Urinary bladder (tissue), 4 donors: ENCODE data around the gene METTL27. TPM values are rescaled to one million over a fixed set of nuclear protein-coding genes. Genes with fewer than 3 reads are reported as not detected.
"Not testable (repeated sequence)": the region's sequence is repeated elsewhere in the genome, so short reads cannot be mapped to it uniquely, and the experiment has no call there.

ENCODE experiments used
- DNase-seq: peaks from one replicate; pipeline ENCODE4 v3.0.0-alpha.2; 2015; ENCODE audit errors: extremely low spot score
- H3K27ac ChIP-seq: one replicate; pipeline ENCODE4 v1.5.1; 2013; ENCODE audit warnings: low read depth, mild to moderate bottlenecking, moderate library complexity
- H3K36me3 ChIP-seq: one replicate; pipeline ENCODE4 v1.6.1; 2013; ENCODE audit warnings: mild to moderate bottlenecking, moderate library complexity; ENCODE audit not compliant: insufficient read depth
- H3K4me1 ChIP-seq: one replicate; pipeline ENCODE4 v1.6.1; 2013; ENCODE audit warnings: mild to moderate bottlenecking, moderate library complexity; ENCODE audit not compliant: insufficient read depth
- H3K4me3 ChIP-seq: one replicate; pipeline ENCODE4 v1.5.1; 2013; ENCODE audit warnings: low read depth, low read length
- WGBS: extraction: QIAGEN DNeasy Blood & Tissue Kit; methylation state at CpG from one replicate; pipeline ENCODE4 v1.1.7; 2013; 5-methylcytosine and 5-hydroxymethylcytosine counted together
- polyA plus RNA-seq: library from polyadenylated mRNA; stranded (reverse); fragments of 200-250 nt; gene quantifications from one replicate; pipeline ENCODE4 v1.2.3, GENCODE V29; 2013
- total RNA-seq: library from RNA; depleted of rRNA; stranded (reverse); fragments of >200 nt; gene quantifications from one replicate; pipeline ENCODE4 v1.2.3, GENCODE V29; 2014
- donor health status: healthy with polysubstance abuse.
- donor health status: healthy.

The METTL27 gene, protein sequence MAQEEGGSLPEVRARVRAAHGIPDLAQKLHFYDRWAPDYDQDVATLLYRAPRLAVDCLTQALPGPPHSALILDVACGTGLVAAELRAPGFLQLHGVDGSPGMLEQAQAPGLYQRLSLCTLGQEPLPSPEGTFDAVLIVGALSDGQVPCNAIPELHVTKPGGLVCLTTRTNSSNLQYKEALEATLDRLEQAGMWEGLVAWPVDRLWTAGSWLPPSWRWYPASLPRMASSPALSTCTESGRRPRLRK
- 2.9 TPM for total RNA-seq
- 1.0 TPM for polyA plus RNA-seq

DNA sequence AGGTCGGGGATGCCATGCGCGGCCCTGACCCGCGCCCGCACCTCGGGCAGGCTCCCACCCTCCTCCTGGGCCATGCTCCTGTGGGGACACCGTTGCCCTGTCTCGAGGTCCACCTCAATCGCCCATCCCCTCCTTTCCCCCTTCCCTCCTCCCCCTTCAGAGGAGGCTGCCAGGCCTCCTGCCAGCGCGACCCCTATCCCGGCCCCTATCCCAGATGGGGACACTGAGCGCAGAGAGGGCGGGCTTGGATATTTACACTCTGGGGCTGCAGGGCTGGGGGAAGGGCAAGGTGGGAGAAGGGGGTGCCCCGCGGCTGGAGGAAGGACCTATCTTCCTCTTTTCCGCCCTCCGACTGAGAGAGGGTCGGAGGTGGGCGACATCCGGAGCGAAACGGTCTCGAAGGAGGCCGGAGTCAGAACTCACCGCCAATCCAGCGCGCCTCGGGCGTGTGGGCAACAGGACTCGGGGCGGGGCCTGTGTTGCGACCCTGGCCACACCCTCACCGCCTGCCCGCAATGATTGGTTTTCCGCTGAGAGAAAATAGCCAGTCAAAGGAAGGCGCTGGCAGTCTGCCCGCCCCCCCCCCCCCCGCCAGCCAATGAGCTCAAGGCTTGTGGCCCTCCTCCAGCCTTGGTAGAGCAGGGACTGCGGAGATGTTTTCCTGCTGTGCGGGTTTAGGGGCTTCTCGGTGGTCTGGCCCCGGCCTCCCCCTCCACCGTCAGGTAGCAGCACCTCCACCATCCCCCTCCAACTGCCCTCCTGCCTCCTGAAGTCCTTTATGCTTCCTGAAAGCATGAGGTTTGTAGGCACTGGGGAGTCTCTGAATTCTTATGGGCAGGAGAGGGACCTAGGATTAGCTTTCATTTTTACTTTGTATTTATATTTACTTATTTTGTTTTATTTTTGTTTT is at the start of gene METTL27:
METTL27 (minus strand) TSS at position 450 of the 910 bp plus-strand sequence; CDS start at position 74, 376 bp downstream.
- peak within 1 kb of the TSS; percentile 66 for H3K27ac ChIP-seq
- H3K4me3 ChIP-seq = peak within 1 kb of the TSS; percentile 59
- H3K4me1 ChIP-seq = no peaks in the 10 kb centered on the region
- WGBS = 3% methylated on average over 44 of the region's 45 CpGs
- H3K36me3 ChIP-seq = no peaks in the 10 kb centered on the region
- peak; percentile 87 for DNase-seq

DNA sequence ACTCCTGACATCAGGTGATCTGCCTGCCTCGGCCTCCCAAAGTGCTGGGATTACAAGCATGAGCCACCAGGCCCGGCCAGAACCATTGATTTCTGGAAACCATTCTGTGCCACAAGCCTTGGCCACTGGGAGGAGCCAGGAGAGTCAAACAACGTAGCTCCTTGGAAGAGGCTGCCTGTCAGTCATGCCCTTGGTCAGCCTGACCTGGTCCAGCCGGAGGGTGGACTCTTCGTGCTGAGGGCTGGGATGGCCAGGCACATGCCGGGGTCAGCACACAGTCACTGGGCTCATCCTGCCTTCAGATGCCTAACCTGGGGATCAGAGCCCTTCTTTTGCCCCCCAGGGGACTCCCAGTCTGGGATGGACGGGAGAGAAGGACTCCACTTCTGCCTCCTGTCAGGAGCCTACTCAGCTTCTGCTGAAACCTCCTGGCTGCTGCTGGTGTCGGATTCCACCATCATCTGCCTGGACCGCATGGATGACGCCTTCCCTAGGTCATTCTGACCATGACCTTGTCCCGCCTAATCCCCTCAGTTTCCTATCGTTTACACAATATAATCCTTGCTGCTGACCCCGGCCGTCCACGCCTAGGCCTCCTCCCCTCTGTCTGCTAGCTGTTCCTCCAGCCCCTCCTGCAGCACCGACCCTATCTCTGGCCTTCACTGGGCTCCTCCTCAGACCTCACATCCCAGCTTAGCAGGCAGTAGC is 49.0 kb upstream of the METTL27 start:
- Histone ChIP-seq H3K27ac (no peak overlapping the region), H3K4me3 (no peak overlapping the region), H3K4me1 (no peaks in the 10 kb centered on the region), H3K36me3 (no peaks in the 10 kb centered on the region)
- WGBS = 80% methylated on average over 16 of the region's 16 CpGs
- no peak for DNase-seq

DNA sequence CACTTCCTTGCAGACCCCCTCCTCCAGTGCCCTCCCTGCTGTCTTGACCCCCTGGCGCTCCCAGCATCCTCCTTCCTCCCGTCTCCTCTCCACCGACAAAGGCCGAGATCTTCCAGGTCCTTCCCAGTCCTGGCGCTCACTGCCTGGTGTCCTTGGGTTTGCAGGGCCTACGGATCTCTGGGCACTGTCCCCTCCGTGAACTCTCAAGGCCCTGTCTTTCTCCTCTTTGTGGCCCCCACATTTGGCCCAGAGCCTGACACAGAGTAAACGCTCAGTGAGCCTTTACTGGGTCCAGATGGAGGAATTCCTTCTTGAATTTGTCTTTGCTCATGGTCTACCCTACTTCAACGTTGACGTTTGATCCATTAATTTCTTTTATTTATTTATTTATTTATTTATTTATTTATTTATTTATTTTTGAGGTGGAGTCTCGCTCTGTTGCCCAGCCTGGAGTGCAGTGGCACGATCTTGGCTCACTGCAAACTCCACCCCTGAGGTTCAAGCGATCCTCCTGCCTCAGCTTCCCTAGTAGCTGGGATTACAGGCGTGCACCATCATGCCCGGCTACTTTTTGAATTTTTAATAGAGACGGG is 48.3 kb upstream of the METTL27 start:
- no peak for DNase-seq
- Histone ChIP-seq H3K27ac (no peak overlapping the region), H3K4me1 (no peaks in the 10 kb centered on the region), H3K4me3 (no peak overlapping the region), H3K36me3 (no peaks in the 10 kb centered on the region)
- 91% methylated on average over 16 of the region's 16 CpGs for WGBS

DNA sequence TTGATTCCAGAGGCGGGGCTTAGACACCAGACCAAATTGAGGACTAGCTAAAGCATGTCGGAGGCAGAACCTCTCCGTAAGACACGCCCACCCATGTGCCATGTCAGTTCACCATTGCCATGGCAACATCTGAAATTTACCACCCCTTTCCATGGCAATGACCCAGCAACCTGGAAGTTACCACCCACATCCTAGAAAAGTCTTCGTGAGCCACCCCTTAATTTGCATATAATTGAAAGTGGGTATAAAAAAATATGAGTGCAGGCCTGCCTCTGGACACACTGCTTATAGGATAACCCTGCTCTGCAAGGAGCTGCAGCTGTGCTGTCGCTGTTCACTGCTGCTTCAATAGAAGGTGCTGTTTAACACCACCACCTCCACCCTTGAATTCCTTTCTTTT is 46.6 kb upstream of the METTL27 start:
- whole genome bisulfite sequencing = 92% methylated on average over 6 of the region's 6 CpGs
- DNase-seq = no peak
- Histone ChIP-seq H3K4me3 (no peak overlapping the region), H3K4me1 (no peaks in the 10 kb centered on the region), H3K27ac (no peak overlapping the region), H3K36me3 (no peaks in the 10 kb centered on the region)

DNA sequence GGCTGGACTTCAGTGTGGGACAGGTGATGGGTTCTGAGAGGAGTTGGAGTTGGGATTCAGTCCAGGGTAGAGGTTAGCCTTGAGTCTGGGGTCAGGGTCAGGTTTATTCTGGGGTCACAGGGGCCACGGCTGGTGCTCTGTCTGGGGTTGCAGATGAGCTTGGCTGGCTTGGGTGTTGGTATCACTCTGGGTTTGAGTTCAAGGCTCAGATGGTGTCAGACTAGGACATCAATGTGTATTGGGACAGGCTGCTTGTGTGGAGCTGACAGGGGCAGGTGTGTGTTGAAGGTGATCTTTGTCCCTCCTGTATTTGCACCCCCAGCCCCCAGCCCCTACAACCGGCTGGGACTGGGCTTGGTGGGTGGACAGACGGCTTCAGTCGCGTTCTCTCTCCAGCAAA is 45.4 kb upstream of the METTL27 start:
- no peak for DNase-seq
- Histone ChIP-seq H3K4me3 (no peak overlapping the region), H3K4me1 (no peaks in the 10 kb centered on the region), H3K36me3 (no peaks in the 10 kb centered on the region), H3K27ac (no peak overlapping the region)
- 88% methylated on average over 5 of the region's 5 CpGs for WGBS

DNA sequence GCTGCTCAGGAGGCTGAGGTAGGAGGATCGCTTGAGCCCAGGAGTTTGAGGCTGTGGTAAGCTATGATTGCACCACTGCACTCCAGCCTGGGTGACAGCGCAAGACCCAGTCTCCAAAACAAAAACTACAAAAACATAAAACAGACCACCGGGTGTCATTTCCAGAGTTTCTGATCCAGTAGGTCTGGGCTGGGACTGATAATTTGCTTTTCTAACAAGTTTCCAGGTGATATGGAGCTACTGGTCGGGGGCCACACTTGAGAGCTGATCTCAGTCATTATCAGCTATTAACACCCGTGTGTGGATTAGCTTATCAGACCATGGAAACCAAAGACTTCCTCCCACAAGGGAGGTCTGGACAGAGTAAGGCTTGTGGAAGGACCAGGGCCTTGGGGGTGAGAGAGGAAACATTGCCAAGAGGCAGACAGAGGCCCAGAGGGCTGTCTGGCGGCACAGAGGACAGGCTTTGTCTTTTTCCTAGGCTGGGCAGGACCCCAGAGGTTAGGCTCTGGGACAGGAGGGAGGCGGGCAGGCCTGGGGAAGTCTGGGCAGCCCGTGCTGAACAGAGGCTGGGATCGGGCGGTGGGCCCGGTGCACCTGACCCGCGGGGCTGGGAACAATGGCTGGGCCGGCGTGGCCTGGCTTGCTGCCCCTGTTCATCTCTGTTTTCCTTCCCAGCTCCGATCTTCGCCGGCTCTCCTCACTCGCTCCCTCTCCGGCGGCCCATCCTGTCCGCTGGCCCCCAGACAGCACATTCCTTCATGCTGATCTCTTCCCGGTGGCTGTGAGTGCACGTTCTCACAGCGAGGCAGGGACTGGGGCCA is 43.9 kb upstream of the METTL27 start:
- WGBS = 20% methylated on average over 25 of the region's 25 CpGs

DNA sequence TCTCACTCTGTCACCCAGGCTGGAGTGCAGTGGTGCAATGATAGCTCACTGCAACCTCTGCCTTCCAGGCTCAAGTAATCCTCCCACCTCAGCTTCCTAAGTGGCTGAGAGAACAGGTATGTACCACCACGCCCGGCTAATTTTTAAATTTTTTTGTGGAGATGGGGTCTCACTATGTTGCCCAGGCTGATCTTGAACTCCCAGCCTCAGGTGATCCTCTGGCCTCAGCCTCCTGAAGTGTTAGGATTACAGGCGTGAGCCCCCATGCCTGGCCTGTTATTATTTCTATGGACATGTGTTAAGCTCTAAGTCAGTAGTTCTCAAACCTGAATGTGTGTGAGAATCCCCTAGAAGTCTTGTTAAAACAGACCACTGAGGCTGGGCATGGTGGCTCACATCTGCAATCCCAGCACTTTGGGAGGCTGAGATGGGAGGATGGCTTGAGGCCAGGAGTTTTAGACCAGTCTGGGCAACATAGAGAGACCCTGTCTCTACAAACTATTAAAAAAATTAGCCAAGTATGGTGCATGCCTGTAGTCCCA is 43.2 kb upstream of the METTL27 start:
- Histone ChIP-seq H3K27ac (no peak overlapping the region), H3K4me3 (no peak overlapping the region), H3K36me3 (no peaks in the 10 kb centered on the region), H3K4me1 (no peaks in the 10 kb centered on the region)
- no peak for DNase-seq
- WGBS = 97% methylated on average over 3 of the region's 3 CpGs

More for the DNA sequence above, 43.9 kb upstream of the METTL27 start:
- no peak for DNase-seq
- no peaks in the 10 kb centered on the region for H3K4me1 ChIP-seq
- H3K36me3 ChIP-seq = no peaks in the 10 kb centered on the region
- H3K4me3 ChIP-seq = no peak overlapping the region
- peak overlapping the region; percentile 2 for H3K27ac ChIP-seq

DNA sequence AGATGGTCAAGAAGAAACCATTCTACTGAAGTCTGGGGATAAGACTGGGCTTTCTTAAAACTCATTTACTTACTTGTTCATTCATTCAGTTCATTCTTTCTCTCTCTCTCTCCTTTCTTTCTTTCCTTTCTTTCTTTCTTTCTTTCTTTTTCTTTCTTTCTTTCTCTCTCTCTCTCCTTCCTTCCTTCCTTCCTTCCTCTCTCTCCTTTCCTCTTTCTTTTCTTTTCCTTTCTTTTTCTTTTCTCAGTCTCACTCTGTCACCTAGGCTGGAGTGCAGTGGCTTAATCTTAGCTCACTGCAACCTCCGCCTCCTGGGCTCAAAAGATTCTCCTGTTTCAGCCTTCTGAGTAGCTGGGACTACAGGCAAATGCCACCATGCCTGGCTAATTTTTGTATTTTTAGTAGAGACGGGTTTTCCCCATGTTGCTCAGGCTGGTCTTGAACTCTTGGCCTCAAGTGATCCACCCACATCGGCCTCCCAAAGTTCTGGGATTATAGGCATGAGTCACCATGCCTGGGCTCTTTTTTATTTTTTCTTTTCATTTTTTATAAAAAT is 42.6 kb upstream of the METTL27 start:
- DNase-seq, H3K27ac ChIP-seq, H3K36me3 ChIP-seq, H3K4me1 ChIP-seq, H3K4me3 ChIP-seq: not testable (repeated sequence)
- 81% methylated on average over 3 of the region's 3 CpGs for WGBS

DNA sequence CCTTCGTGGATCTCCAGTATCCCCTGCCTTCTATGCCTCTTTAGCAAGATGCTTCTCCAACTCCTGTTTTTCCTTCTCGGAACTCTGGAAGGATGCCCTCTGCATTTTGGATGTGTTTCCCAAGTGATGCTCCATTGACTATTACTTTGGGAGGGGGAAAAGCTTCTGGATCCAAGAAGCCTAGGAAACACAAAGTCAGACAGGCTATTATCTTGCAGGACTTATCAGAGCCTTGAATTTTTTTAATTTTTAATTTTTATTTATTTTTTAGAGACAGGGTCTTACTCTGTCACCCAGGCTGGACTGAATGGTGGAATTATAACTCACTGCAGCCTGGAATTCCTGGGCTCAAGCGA is 39.7 kb upstream of the METTL27 start:
- no peak for DNase-seq
- Histone ChIP-seq H3K4me1 (no peaks in the 10 kb centered on the region), H3K4me3 (no peak overlapping the region), H3K36me3 (no peaks in the 10 kb centered on the region), H3K27ac (no peak overlapping the region)
- 87% methylated on average over 3 of the region's 3 CpGs for WGBS

DNA sequence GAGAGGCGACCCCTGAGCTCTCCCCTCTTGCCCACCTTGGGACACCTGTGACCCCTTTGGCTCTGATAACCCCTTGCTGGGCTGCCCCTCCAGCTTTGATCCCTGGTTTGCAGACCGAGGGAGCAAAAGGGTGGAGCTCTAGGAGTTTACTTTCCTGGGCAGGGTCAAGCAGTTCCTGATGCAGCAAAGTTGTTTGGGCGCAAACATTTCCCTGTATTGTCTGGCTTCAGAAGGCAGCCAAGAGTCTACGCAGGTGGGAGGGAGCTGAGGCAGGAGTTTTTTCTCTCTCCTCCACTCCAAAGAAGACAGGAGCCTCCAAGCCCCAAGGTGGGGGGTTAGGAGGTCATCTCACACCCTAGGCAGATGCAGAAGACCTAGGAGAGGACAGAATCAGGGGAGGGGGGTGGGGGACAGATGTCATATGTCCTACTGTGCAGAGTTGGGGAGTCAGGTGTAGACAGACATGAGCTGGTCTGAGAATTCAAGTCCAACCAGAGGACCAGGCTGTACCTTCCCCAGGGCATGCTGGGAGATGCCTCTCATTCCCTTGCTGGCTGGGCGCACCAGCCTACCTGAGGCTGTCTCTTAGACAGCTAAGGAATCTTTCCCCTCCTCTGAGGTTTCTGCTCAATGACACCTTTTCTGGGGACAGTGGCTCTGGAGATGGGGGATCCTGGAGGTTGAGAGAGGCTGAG is 39.2 kb upstream of the METTL27 start:
- Histone ChIP-seq H3K4me3 (no peak overlapping the region), H3K4me1 (no peaks in the 10 kb centered on the region), H3K27ac (no peak overlapping the region), H3K36me3 (no peaks in the 10 kb centered on the region)
- DNase-seq = no peak
- WGBS = 66% methylated on average over 5 of the region's 5 CpGs

DNA sequence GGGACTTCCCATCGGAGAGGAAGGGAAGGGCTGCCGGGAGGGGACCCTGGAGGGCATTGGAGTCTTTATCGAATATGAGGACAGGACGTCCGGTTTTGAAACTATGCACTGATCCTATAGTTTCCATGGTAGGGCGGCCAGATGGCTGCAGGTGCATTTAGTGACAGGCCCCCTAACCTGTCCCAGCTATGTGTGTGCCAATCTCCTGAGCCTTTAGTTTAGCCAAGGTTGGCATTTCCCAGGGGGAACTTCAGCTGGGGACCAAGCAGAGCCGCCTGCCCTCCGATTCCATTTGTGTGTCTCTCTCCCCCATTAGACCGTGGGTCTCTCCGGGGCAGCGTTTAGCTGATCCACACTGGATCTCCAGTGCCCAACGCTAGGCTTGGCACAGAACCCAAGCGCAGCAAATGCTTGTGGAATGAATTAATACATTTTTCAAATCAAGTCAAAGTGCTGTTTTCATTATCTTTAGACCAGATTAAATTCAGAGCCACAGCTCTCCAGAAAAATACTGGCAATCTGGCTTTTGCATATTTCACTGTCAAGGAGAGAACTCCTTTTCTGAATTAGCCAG is 38.5 kb upstream of the METTL27 start:
- H3K36me3 ChIP-seq = no peaks in the 10 kb centered on the region
- no peaks in the 10 kb centered on the region for H3K4me1 ChIP-seq
- no peak for DNase-seq
- WGBS = 67% methylated on average over 13 of the region's 13 CpGs
- no peak overlapping the region for H3K4me3 ChIP-seq
- H3K27ac ChIP-seq = no peak overlapping the region
